SK-N-SH treated with all-trans-retinoic acid at 6 μM for 48 hours (cell line): ENCODE data around the gene SIX5.

Source experiments
- ATAC-seq: fragments of 200-7000 bp; cut with Tn5 transposase; 3 replicates; pipeline ENCODE4 v1.9.1; 2020; ENCODE audit warnings: mild to moderate bottlenecking, moderate library complexity
- BACH2 ChIP-seq: fragments of 250-450 bp; sonication (Bioruptor Pico); IDR thresholded peaks from 2 replicates; pipeline ENCODE4 v1.9.0; 2021; ENCODE audit warnings: mild to moderate bottlenecking, borderline replicate concordance
- CREB5 ChIP-seq: fragments of 250-450 bp; sonication (Bioruptor Pico); IDR thresholded peaks from 2 replicates; pipeline ENCODE4 v1.5.1; 2020; ENCODE audit warnings: low read depth, mild to moderate bottlenecking, moderate library complexity
- CSDC2 ChIP-seq: fragments of 250-450 bp; sonication (Bioruptor Pico); IDR thresholded peaks from 2 replicates; pipeline ENCODE4 v1.5.0; 2020; ENCODE audit warnings: mild to moderate bottlenecking, moderate library complexity
- CSRNP3 ChIP-seq: fragments of 250-450 bp; sonication (Bioruptor Pico); IDR thresholded peaks from 2 replicates; pipeline ENCODE4 v1.5.1; 2021; ENCODE audit warnings: mild to moderate bottlenecking, moderate library complexity
- ESRRG ChIP-seq: fragments of 250-450 bp; sonication (Bioruptor Pico); IDR thresholded peaks from 2 replicates; pipeline ENCODE4 v1.6.1; 2021; ENCODE audit warnings: mild to moderate bottlenecking
- GLIS3 ChIP-seq: fragments of 250-450 bp; sonication (Bioruptor Pico); IDR thresholded peaks from 2 replicates; pipeline ENCODE4 v1.5.0; 2020; ENCODE audit warnings: mild to moderate bottlenecking, moderate library complexity
- ISL1 ChIP-seq: fragments of 250-450 bp; sonication (Bioruptor Pico); IDR thresholded peaks from 2 replicates; pipeline ENCODE4 v2.1.2; 2022; ENCODE audit warnings: mild to moderate bottlenecking, moderate library complexity
- OSR1 ChIP-seq: fragments of 250-450 bp; sonication (Bioruptor Pico); IDR thresholded peaks from 2 replicates; pipeline ENCODE4 v1.8.0; 2022; ENCODE audit warnings: moderate library complexity, mild to moderate bottlenecking, inconsistent platforms
- PATZ1 ChIP-seq: fragments of 250-450 bp; sonication (Bioruptor Pico); IDR thresholded peaks from 2 replicates; pipeline ENCODE4 v1.8.0; 2020; ENCODE audit warnings: mild to moderate bottlenecking, moderate library complexity, borderline replicate concordance
- POU6F1 ChIP-seq: fragments of 250-450 bp; sonication (Bioruptor Pico); IDR thresholded peaks from 2 replicates; pipeline ENCODE4 v1.8.0; 2021; ENCODE audit warnings: low read depth, mild to moderate bottlenecking, moderate library complexity, borderline replicate concordance
- PPARA ChIP-seq: fragments of 250-450 bp; sonication (Bioruptor Pico); IDR thresholded peaks from 2 replicates; pipeline ENCODE4 v1.5.0; 2020; ENCODE audit warnings: mild to moderate bottlenecking, borderline replicate concordance
- RARB ChIP-seq: fragments of 250-450 bp; sonication (Bioruptor Pico); IDR thresholded peaks from 2 replicates; pipeline ENCODE4 v1.8.0; 2021; ENCODE audit warnings: mild to moderate bottlenecking, moderate library complexity
- TOX ChIP-seq: fragments of 250-450 bp; sonication (Bioruptor Pico); IDR thresholded peaks from 2 replicates; pipeline ENCODE4 v1.8.0; 2021; ENCODE audit warnings: mild to moderate bottlenecking, moderate library complexity, borderline replicate concordance
- TSHZ2 ChIP-seq: fragments of 250-450 bp; sonication (Bioruptor Pico); IDR thresholded peaks from 2 replicates; pipeline ENCODE4 v1.5.0; 2020; ENCODE audit warnings: mild to moderate bottlenecking, moderate library complexity
- ZC3H10 ChIP-seq: fragments of 250-450 bp; sonication (Bioruptor Pico); IDR thresholded peaks from 2 replicates; pipeline ENCODE4 v1.5.1; 2021; ENCODE audit warnings: mild to moderate bottlenecking, moderate library complexity
- ZFP3 ChIP-seq: fragments of 250-450 bp; sonication (Bioruptor Pico); IDR thresholded peaks from 2 replicates; pipeline ENCODE4 v1.5.0; 2020; ENCODE audit warnings: mild to moderate bottlenecking, moderate library complexity
- ZFP30 ChIP-seq: fragments of 450-650 bp; formaldehyde crosslinking; IDR thresholded peaks from 2 replicates; pipeline ENCODE4 v1.5.0; 2022; ENCODE audit warnings: mild to moderate bottlenecking, moderate library complexity
- ZNF8 ChIP-seq: fragments of 450-650 bp; formaldehyde crosslinking; IDR thresholded peaks from 2 replicates; pipeline ENCODE4 v1.5.0; 2020; ENCODE audit warnings: mild to moderate bottlenecking, moderate library complexity

Gene SIX5

GRCh38 chr19:45798995-45799517 is 30.0 kb upstream of the SIX5 start (continued):
- TF ChIP-seq CSRNP3 (CRISPR knock-in tag) = no peak
- no peak for TF ChIP-seq OSR1 (CRISPR knock-in tag)

GRCh38 chr19:45794627-45795026 is 25.6 kb upstream of the SIX5 start:
- ATAC-seq = no peak
- TF ChIP-seq ZC3H10 = no peak
- no peak for TF ChIP-seq CSDC2 (CRISPR knock-in tag)
- TF ChIP-seq ZNF8 (CRISPR knock-in tag) = no peak
- TF ChIP-seq ISL1 (CRISPR knock-in tag) = no peak
- no peak for TF ChIP-seq PATZ1 (CRISPR knock-in tag)
- no peak for TF ChIP-seq GLIS3 (CRISPR knock-in tag)
- TF ChIP-seq BACH2 (CRISPR knock-in tag) = no peak
- no peak for TF ChIP-seq ZFP3
- TF ChIP-seq POU6F1 = no peak
- no peak for TF ChIP-seq OSR1 (CRISPR knock-in tag)
- no peak for TF ChIP-seq RARB (CRISPR knock-in tag)
- TF ChIP-seq CREB5 (CRISPR knock-in tag) = no peak
- TF ChIP-seq TOX (CRISPR knock-in tag) = no peak
- TF ChIP-seq TSHZ2 (CRISPR knock-in tag) = no peak
- no peak for TF ChIP-seq ZFP30 (CRISPR knock-in tag)
- no peak for TF ChIP-seq PPARA (CRISPR knock-in tag)
- no peak for TF ChIP-seq ESRRG (CRISPR knock-in tag)

GRCh38 chr19:45793876-45794275 is 24.8 kb upstream of the SIX5 start:
- ATAC-seq = no peak

More at GRCh38 chr19:45793876-45794275, 24.8 kb upstream of the SIX5 start:
- TF ChIP-seq POU6F1 = no peak
- no peak for TF ChIP-seq RARB (CRISPR knock-in tag)
- TF ChIP-seq, all 23 proteins: peak for 0
